GM18505 (cell line): ENCODE measurements around the gene SOAT2.

Source experiments
- ATAC-seq: cut with Tn5 transposase; IDR thresholded peaks from one replicate; pipeline ENCODE4 v1.9.1; 2021; ENCODE audit not compliant: unreplicated experiment
- POLR2A ChIP-seq: IDR thresholded peaks from 4 replicates; pipeline ENCODE4 v1.6.1; 2011; ENCODE audit warnings: borderline replicate concordance; ENCODE audit not compliant: insufficient read depth, insufficient read length; ENCODE audit errors: extremely low read depth

Gene SOAT2

DNA sequence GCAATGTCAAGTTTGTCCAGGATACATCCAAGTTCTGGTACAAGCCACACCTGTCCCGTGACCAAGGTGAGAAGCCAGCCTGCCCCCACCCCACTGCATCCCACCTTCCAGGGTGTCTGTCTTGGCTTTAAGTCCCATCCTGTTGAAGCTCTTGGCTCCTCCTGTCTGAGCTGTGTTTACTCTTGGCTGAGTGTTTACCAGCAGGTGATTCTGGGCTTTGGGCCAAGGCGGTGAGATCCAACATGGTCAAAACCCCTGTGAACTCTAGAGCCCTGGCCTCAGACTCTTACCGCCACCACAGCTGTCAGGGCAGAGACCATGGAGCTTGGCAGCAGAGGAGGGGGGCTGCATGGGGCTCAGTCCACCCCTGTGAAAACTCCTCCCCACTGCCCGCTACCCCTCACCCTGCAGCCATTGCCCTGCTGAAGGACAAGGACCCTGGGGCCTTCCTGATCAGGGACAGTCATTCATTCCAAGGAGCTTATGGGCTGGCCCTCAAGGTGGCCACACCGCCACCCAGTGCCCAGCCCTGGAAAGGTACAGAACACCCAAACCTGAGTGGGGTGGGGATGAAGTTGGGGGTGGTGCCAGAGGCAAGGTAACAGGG, 41.8 kb upstream of the SOAT2 start:
- no peak for ATAC-seq
- no peak for TF ChIP-seq POLR2A

DNA sequence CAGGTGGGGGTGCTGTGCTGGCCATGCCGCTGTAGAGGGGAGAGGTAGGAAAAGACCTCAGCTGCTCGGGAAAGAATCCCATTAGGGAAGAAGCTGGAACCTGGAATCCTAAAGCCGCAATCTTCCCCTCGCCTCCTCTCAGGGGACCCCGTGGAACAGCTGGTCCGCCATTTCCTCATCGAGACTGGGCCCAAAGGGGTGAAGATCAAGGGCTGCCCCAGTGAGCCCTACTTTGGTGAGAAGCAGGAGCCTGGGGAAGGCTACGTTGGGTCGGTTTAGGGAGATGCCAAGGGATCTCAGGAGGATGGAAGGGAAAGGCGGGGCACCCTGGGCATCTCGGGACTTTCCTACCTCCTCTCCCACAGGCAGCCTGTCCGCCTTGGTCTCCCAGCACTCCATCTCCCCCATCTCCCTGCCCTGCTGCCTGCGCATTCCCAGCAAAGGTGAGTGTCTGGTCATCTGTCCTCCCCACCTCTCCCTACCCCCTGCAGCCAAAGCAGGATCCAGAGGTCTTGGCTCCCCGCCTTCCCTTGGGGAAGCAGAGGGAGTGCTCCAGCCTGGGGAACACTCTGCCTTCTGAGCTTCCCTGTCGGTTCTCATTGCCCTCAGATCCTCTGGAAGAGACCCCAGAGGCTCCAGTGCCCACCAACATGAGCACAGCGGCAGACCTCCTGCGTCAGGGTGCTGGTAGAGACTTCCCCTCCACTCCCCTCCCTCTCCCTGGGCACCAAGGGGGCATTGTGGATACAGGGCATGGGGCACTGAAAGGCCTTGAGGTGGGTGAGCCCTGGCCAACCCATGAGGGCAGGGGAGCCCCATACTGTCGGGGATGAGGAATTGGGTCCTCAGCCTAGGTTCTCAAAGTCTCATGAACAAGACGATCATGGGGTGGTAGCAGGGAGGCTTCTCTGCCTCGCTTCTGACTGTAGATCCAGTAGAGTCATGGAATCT, 41.0 kb upstream of the SOAT2 start:
- TF ChIP-seq POLR2A: no peak
- ATAC-seq: no peak

GRCh38 chr12:53062977-53063707, 40.1 kb upstream of the SOAT2 start:
- ATAC-seq: no peak
- TF ChIP-seq POLR2A: no peak

- ATAC-seq: no peak
These were observed 39.3 kb upstream of the SOAT2 start for GRCh38 chr12:53063708-53064612.

GRCh38 chr12:53064613-53065436, 38.5 kb upstream of the SOAT2 start:
- TF ChIP-seq POLR2A: no peak
- no peak for ATAC-seq

More at GRCh38 chr12:53063708-53064612, 39.3 kb upstream of the SOAT2 start:
- TF ChIP-seq POLR2A: no peak

DNA sequence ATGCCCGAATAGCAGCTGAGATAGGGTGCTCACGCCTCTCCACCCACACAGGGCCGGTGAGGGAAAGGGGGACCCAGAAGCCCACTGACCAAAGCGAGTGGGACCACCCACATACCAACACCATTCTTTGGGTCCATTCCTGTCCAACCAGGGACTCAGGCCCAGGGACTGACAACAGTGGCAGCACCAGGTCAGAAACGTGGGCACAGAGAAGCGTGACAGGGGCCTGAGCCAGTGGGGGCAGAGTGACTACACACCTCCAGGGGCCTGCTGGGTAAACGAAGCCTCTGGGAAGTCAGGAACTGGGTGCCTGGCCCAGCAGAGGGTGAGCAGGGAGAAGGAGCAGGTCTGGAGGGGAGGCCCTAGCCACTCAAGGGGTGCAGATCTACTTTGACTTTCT, 37.8 kb upstream of the SOAT2 start:
- TF ChIP-seq POLR2A: no peak
- no peak for ATAC-seq

DNA sequence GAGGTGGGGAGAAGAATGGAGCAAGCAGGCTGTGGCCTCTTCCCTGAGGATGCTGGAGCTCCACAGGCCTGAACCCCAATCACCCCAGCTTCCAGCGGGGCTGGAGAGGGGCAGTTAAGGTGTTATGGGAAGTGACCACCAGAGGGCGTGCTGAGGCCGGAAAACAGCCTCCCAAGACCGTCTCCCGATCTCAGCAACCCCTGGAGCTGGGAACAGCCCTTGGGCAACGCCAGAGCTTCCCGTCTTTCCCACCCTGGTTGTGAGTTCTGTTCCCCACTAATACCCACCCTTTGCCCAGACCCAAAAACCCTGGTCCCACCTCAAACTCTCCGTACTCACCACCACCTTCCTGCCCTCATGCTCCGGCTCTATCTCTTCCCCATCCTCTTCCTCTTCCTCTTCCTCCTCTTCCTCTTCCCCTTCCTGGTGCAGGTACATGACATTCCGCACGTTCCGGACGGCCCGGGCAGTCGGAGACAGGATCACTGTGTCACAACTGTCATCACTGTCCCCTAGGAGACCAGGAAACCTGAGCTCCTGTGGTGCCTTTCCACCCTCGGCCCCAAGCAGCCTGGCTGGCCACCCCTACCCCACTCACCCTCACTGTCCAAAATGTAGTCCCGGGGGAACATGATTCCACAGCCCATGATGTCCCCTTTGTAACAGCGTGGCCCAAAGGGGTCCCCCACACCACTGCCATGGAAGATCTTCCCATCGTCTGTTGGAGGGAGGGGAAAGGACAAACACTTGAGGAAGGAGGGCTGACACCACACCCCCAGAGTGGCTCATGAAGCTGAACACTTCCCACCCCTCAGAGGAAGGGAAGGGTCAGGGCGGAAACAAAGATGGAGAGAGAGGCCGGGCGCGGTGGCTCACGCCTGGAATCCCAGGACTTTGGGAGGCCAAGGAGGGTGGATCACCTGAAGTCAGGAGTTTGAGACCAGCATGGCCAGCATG, 37.0 kb upstream of the SOAT2 start:
- no peak for TF ChIP-seq POLR2A
- no peak for ATAC-seq

GRCh38 chr12:53067074-53067992, 36.0 kb upstream of the SOAT2 start:
- ATAC-seq: no peak
- no peak for TF ChIP-seq POLR2A

DNA sequence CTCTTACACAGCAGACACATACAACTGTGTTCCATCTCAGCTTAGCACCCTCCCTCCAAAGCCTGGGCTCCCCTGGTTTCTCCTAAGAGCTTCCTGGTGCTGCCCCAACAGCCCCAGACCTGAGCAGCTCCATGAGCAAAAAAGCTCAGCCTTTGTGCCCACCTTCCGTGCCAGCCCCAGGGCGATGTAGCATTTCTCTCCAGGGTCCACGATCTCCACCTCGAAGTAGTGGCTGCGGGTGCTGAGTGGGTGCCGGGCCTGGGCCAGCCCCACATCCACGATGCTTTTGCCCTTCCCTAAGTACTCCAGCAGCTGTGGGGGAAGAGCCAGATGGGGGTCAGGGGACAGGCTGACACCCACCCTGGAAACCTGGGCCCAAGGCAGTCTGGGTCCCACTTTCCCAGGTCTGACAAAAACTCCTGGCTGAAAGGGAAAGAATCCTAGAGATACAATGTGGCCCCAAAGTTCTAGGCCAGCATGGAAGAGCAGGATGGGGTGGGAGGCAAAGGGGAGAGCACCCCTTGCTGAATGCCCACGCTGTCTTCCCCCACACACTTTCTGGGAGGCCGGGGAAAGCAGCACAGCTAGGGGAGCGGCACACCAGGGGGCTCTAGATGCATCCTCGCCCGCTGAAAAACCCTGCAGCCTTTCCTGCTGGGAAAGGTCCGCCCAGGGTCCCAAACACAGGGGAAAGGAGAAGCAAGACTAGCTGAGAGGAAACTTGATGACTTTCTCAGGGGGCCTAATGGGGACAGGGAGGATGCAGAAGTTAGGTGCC, 35.1 kb upstream of the SOAT2 start:
- no peak for TF ChIP-seq POLR2A
- no peak for ATAC-seq
